Epithelial cell of proximal tubule (primary cell): Measurements from ENCODE around the gene TMOD2. TPM values are rescaled to one million over a fixed set of nuclear protein-coding genes. Genes with fewer than 3 reads are reported as not detected.
A peak's percentile ranks its signal among the peaks of the same experiment; 100 is the strongest.

Source experiments
- DNase-seq: peaks from one replicate; pipeline ENCODE4 v3.0.0-alpha.2; 2011; ENCODE audit warnings: low read depth
- H3K4me3 ChIP-seq: 2 replicates; pipeline ENCODE4 v1.5.1; 2011; ENCODE audit warnings: low read depth, mild to moderate bottlenecking, low read length
- total RNA-seq: library from RNA; depleted of rRNA; stranded (reverse); fragments of >200 nt; gene quantifications from 2 replicates; pipeline ENCODE4 v1.2.3, GENCODE V29; 2015
- TF ChIP-seq, protein P1 (sequence below): conservative IDR thresholded peaks from 2 replicates; pipeline ENCODE4 v1.5.1; 2012; ENCODE audit warnings: low read depth, mild to moderate bottlenecking, low read length

The TMOD2 gene
- total RNA-seq, 1 donor from 2014 or later = 1.6 TPM

DNA sequence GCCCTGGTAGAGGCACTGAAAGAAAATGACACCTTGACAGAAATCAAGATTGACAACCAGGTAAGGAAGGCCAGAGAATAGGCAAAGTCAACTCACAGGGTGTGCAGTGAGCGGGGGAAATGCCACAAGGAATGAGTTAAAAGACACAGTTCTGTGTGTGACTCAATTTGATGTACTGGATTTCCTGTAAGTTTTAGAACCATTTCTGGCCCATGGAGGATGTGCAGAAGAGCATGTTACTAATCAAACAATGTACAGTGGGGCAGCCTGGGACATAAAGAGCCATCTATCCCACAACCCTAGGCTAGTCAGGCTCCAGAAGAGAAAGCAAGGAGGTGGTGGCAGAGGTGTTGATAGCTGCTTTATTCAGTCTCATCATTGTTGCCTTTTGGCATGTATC lies 46.9 kb downstream of the TMOD2 start:
- TF ChIP-seq, protein P1, sequence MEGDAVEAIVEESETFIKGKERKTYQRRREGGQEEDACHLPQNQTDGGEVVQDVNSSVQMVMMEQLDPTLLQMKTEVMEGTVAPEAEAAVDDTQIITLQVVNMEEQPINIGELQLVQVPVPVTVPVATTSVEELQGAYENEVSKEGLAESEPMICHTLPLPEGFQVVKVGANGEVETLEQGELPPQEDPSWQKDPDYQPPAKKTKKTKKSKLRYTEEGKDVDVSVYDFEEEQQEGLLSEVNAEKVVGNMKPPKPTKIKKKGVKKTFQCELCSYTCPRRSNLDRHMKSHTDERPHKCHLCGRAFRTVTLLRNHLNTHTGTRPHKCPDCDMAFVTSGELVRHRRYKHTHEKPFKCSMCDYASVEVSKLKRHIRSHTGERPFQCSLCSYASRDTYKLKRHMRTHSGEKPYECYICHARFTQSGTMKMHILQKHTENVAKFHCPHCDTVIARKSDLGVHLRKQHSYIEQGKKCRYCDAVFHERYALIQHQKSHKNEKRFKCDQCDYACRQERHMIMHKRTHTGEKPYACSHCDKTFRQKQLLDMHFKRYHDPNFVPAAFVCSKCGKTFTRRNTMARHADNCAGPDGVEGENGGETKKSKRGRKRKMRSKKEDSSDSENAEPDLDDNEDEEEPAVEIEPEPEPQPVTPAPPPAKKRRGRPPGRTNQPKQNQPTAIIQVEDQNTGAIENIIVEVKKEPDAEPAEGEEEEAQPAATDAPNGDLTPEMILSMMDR = no peak
- no peak for DNase-seq

GRCh38 chr15:51799282-51800252 lies 48.2 kb downstream of the TMOD2 start:
- TF ChIP-seq, protein P1 = no peak
- H3K4me3 ChIP-seq = no peak overlapping the region
- DNase-seq = no peak

More for the DNA sequence above, 46.9 kb downstream of the TMOD2 start:
- H3K4me3 ChIP-seq = no peak overlapping the region

- TF ChIP-seq, protein P1 = peak; percentile 86
- DNase-seq = no peak
- H3K4me3 ChIP-seq = no peak overlapping the region
These were observed 50.0 kb downstream of the TMOD2 start for GRCh38 chr15:51801391-51801835.

DNA sequence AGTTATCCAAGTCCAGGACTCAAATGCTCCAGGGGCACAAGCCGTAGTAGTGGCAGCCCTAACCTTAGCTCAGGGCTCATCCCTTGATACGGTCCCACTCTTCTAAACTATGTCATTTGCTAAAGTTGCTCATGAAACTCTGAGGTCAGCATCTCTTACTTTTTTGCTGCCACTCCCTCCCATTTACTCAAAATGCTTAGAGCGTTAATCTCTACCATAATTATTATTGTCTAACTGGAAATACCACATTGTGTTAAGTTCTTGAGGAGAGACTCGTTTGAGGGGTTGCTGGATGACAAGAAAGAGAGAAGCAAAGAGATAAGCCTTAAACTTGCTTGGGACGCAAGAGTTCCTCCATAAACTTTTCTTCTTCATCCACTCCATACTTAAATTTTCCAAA lies 51.2 kb downstream of the TMOD2 start:
- TF ChIP-seq, protein P1 = no peak
- H3K4me3 ChIP-seq = no peak overlapping the region
- DNase-seq = no peak

DNA sequence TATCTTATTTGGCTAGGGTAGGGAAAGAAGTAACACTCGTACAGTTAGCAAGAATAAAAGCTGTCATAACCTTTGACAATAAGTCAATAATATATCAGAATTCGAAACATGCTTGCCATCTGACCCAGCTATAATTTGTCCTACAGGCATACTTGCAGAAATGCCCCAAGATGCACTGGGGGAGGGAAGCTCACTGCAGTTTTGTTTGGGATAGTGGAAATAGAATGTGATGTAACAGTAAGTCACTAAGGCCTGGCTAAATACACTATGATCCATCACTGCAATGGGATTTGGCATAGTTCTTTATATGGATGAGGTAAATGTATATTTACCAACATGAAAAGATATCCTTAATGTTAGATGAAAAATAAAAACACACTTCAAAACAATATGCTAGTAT lies 52.6 kb downstream of the TMOD2 start:
- TF ChIP-seq, protein P1 = no peak
- DNase-seq = no peak
- no peak overlapping the region for H3K4me3 ChIP-seq

GRCh38 chr15:51806123-51806522 lies 54.7 kb downstream of the TMOD2 start:
- TF ChIP-seq, protein P1 = no peak
- no peak for DNase-seq

More at GRCh38 chr15:51806123-51806522, 54.7 kb downstream of the TMOD2 start:
- no peak overlapping the region for H3K4me3 ChIP-seq
